Skin epidermis (tissue), 12 donors: ENCODE measurements around the gene FYN.
"Not testable (repeated sequence)": the region's sequence is repeated elsewhere in the genome, so short reads cannot be mapped to it uniquely, and the experiment has no call there.

ENCODE experiments used
- H3K27ac ChIP-seq, 21 experiments: fragments of 200-600 bp; sonication (generic) in 11 of 21; one replicate each; pipeline ENCODE4 v1.5.0; 2020; ENCODE audit warnings: mild to moderate bottlenecking in 3 of 21, inconsistent platforms in 2 of 21, moderate library complexity in 2 of 21
- H3K4me3 ChIP-seq, 7 experiments: fragments of 200-600 bp; sonication (generic) in 2 of 7; one replicate each; pipeline ENCODE4 v1.5.0; 2020; ENCODE audit warnings: inconsistent platforms in 2 of 7, mild to moderate bottlenecking in 2 of 7, moderate library complexity in 1 of 7

The FYN gene

GRCh38 chr6:111837641-111838500 is 35.4 kb downstream of the FYN start:
- Histone ChIP-seq H3K27ac (peak overlapping the region in 6 of 21 experiments; percentile 29 to 73 (median 56)), H3K4me3 (no peak overlapping the region)

- no peak overlapping the region for H3K4me3 ChIP-seq
- H3K27ac ChIP-seq, result peak overlapping the region in 6 of 21 experiments; percentile 29 to 73 (median 56)
These were observed 36.2 kb downstream of the FYN start for GRCh38 chr6:111837007-111837406.

- no peak overlapping the region for H3K4me3 ChIP-seq
- H3K27ac ChIP-seq, result peak overlapping the region in 1 of 21 experiments; percentile 1
These were observed 37.4 kb downstream of the FYN start for GRCh38 chr6:111835807-111836206.

DNA sequence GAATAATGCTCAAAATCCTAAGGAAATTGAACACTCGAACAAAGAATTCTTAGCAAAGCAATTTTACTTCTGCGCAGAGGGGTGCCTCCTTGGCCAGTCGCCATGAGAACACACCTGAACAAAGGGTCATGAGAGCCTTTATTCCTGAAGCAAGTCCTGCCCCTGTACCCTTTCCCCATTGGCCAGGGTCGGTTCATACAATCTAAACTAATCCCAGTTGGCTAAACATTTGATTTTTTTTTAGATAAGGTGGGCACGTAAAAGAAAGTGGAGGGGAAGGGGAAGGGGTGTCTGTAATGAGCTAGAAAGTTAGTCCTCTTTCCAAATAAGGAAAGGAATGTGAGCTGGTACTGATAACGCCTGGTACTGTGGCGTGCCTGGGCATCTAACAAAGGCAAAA is 37.9 kb downstream of the FYN start:
- H3K4me3 ChIP-seq, result not testable (repeated sequence)
- peak overlapping the region in 1 of 21 experiments; percentile 1 for H3K27ac ChIP-seq

GRCh38 chr6:111834356-111834755 is 38.9 kb downstream of the FYN start:
- H3K4me3 ChIP-seq, result no peak overlapping the region
- peak overlapping the region in 1 of 21 experiments; percentile 56 for H3K27ac ChIP-seq

DNA sequence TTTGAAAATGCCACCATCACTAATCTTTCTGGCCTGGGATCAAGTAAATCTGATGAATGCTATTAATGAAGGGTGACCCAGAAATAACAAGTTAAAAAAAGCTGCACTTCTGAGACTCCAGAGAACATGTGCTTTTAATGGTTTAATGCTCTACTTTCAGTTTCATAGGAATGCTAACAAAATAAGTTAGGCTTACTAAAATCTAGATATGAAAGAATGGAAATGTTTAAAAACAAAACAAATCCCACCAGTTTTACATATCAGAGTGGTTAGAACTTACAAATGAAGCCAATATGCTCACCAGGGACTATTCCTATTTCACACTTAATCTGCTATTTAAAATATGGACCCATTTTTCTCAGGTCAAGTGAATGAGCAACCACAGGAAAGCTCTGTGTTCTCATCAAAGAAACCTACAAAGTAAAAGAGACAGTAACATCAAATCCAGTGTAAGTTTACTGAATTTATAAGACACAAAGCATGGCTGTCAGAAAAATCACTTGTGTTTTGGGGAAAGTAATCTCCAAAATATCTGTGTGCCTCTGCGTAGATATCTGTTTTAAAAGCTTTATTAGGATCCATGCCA is 40.3 kb downstream of the FYN start:
- peak overlapping the region in 4 of 21 experiments; percentile 27 to 59 (median 52) for H3K27ac ChIP-seq
- H3K4me3 ChIP-seq, result no peak overlapping the region

DNA sequence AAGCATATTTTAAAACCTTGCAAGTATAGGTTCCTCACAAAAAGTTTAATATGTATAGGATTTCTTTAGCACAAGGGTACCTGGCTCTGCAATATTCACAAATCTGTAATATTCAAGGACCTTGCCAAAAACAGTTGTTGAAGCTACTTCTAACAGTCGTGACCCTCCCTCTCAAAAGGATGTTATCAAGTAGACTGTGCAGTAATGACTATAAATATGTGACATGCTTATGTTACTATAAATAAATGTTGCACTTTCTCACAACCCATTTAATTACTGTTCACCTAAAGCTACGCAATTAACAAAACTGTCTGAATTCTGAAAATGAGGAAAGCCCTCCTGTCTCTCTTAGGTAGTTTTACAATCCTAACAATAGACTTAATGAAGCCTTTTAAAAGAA is 41.8 kb downstream of the FYN start:
- no peak overlapping the region for H3K27ac ChIP-seq
- no peak overlapping the region for H3K4me3 ChIP-seq

DNA sequence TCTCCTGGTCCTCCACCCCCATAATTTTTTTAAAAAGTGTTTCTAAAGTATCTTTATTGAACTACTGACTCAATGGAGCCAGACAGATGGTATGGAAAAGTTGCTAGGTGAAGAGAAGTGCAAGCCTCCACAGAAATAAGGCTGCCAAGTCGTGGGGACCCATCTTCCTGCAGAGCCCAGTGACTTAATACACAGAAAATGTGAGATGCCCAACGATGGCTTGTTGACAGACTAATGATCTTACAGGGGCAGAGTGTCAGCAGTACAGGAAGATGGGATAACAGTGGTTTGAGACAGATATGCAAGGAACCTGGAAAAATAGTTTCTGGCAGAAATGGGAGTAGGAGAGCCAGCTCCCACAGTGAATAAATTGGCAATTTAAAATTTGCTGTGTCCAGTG is 43.3 kb downstream of the FYN start:
- Histone ChIP-seq H3K4me3 (no peak overlapping the region), H3K27ac (no peak overlapping the region)

- Histone ChIP-seq H3K27ac (no peak overlapping the region), H3K4me3 (no peak overlapping the region)
These were observed 43.7 kb downstream of the FYN start for GRCh38 chr6:111829581-111829980.

- no peak overlapping the region for H3K27ac ChIP-seq
- H3K4me3 ChIP-seq, result no peak overlapping the region
These were observed 44.4 kb downstream of the FYN start for GRCh38 chr6:111828809-111829208.

DNA sequence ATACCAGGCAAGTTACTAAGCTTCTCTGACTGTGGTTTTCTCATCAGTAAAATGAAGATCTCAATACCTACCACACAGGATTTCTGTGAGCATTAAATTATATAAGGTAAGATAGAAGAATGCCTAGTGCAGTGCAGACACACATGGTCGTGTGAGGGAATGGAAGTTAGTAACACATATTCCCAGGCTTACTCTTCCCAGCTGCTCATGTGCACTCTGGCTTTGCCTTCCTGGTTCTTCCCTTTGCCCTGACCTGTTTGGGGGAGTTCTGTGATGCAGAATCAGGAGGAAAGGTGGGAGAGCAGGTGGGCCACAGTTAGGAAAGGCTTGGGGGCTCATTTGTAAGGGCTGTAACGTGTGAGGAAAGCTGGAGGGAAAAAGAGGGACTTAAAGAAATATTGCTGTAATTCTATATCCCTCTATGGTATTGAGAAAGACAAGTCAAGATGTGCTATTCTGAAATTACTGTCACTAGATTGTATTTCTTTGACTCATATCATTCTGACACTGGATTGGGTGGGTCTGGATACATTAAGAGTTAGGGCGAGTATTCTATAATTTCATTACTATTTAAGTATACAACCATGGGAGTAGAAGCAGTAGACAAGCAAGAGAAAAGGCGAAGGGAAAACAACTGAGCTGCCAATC is 47.7 kb downstream of the FYN start:
- Histone ChIP-seq H3K27ac (peak overlapping the region in 5 of 21 experiments; percentile 3 to 72 (median 46)), H3K4me3 (no peak overlapping the region)

DNA sequence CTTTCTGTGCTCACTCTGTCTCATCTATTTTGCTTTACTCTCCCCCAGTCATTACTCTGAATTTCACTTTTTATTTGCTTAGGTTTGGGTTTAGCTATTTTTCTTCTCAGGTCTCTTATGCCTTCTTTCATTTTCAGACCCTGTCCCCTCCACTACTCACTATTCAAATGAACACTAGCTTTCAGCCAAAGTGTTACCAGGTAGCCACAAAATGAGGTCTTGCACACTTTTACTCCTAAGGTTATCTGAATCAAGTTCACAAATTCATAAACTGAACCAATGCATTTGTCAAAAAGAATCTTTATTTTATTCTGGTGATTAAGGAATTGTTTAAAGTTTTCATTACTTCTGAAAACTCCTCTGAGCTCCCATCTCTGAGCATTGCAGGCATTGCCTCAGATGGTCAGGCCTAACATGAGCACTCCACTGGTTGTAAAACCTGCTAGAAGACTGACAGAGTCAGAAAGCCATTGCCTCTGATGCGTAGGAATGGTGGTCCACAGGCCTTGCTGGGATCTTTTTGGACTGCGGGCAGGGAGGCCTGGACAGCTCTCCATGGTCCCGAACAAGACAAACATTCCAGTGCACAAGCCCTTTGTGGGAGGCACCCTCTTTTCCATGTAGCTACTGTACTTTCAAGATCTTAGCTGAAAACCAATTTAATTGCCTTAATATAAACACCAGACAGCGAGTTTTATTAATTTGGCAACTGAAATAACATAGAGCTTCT is 48.5 kb downstream of the FYN start:
- H3K27ac ChIP-seq, result peak overlapping the region in 11 of 21 experiments; percentile 5 to 72 (median 49)

GRCh38 chr6:111823831-111824607 is 49.2 kb downstream of the FYN start:
- Histone ChIP-seq H3K27ac (peak overlapping the region in 16 of 21 experiments; percentile 2 to 73 (median 50)), H3K4me3 (no peak overlapping the region)

More for the DNA sequence above, 48.5 kb downstream of the FYN start:
- no peak overlapping the region for H3K4me3 ChIP-seq

GRCh38 chr6:111823012-111823411 is 50.2 kb downstream of the FYN start:
- H3K4me3 ChIP-seq, result no peak overlapping the region
- H3K27ac ChIP-seq, result peak overlapping the region in 15 of 21 experiments; percentile 1 to 73 (median 47)

DNA sequence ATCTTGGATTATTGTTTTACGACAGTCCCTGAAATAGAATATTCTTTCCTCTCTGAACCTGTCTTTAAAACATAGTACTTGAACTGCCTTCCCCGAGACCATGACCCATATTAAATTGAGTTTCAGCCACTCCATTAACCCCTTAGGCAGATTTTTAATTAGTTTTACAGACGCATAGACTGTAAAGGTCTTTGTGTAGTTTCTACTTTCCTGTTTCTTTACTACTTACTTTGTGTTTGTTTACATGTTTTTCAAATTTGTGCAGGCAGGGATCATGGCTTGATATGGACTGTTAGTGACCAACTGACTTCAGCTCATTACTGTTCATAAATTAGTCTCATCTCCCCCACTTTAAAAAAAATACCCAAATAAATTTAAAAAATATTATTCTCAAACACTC is 53.8 kb downstream of the FYN start:
- Histone ChIP-seq H3K4me3 (no peak overlapping the region), H3K27ac (no peak overlapping the region)

- peak overlapping the region in 5 of 21 experiments; percentile 14 to 51 (median 45) for H3K27ac ChIP-seq
- no peak overlapping the region for H3K4me3 ChIP-seq
These were observed 54.6 kb downstream of the FYN start for GRCh38 chr6:111818539-111819226.

GRCh38 chr6:111817451-111818120 is 55.7 kb downstream of the FYN start:
- Histone ChIP-seq H3K27ac (peak overlapping the region in 3 of 21 experiments; percentile 14 to 45 (median 44)), H3K4me3 (no peak overlapping the region)
